Measurements from ENCODE around the gene BIRC5.

Gene BIRC5

DNA sequence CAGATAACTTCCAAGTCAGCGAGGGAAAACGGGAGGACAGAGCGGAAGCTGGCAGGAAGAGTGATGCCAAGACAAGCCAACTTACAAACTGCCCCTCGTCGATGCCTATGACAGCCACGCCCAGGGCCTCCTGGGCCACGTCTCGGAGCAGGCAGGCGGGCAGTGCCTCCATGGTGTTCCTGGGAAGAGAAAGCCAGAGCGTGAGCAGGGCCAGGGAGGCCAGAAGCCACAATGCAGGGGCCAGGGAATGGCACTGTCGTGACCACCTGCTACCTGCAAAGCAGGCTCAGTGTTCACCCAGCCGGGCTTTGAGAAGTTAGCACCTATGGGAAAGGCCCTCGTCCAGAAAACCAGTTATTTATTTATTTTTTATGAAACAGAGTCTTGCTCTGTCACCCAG lies 31.5 kb upstream of the BIRC5 start:
- H3K9ac ChIP-seq, result no peak overlapping the region; the same call in 1 of the 2 replicates
- H3K4me3 ChIP-seq, result no peak overlapping the region
- H3K36me3 ChIP-seq, result peaks cover 77% of the 10 kb centered on the region

DNA sequence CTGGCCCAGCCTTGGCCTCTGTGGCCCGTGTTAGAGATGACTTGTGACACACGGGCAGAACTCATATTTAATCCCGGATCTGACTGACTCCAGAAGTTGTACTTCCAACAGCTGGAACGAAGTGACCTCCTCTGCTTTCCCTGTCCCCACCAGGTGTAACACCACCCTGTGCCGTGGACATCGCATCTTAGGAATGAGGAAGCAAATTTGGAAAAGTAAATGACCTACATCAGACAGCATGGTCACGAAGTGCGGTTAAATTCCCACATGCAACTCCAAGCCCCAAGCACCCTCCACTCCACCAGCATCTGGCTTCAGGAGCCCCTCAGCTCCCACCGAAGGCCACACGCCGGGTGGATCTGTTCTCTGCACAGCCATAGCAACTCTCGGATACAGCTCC lies 30.1 kb upstream of the BIRC5 start:
- Histone ChIP-seq H3K4me2 (peak overlapping the region; percentile 86; the same call in 1 of the 2 replicates), H3K9me3 (no peaks in the 10 kb centered on the region), H3K4me1 (peaks cover 88% of the 10 kb centered on the region), H3K9ac (peak overlapping the region; percentile 46; the same call in 1 of the 2 replicates), H3K27ac (0 out of 2 replicates have a peak overlapping the region, but pooled peaks have one; percentile 38), H4K20me1 (no peaks in the 10 kb centered on the region), H3K4me3 (no peak overlapping the region), H3K36me3 (peaks cover 64% of the 10 kb centered on the region), H3K27me3 (no peaks in the 10 kb centered on the region)
- TF ChIP-seq Cebpa-rat (IDR thresholded peaks at IDR 0.05), result no peak

More for the DNA sequence above, 31.5 kb upstream of the BIRC5 start:
- Histone ChIP-seq H3K4me1 (peaks cover 76% of the 10 kb centered on the region), H3K27me3 (no peaks in the 10 kb centered on the region), H4K20me1 (no peaks in the 10 kb centered on the region), H3K4me2 (no peak overlapping the region), H3K27ac (no peak overlapping the region), H3K9me3 (no peaks in the 10 kb centered on the region)
- no peak for TF ChIP-seq Cebpa-rat (IDR thresholded peaks at IDR 0.05)

DNA sequence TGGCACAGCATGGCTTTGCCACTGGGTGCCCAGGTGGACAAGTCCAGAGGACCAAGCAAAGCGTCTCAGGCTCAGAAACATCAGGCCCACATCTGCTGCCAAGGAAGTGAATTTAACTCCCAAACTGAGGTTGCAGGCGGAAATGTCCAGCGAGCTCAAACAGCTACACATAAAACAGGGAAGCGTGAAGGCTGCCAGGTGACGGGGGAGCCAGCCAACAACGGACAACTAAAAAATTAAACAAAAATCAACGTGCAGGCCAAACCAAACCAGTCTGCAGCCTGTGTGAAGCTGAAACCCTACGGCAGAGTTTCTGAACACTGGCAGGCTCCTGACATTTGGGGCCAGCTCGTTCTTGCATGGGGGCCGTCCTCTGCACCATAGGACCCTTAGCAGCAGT lies 29.7 kb upstream of the BIRC5 start:
- no peaks in the 10 kb centered on the region for H3K9me3 ChIP-seq
- no peaks in the 10 kb centered on the region for H3K27me3 ChIP-seq
- peaks cover 88% of the 10 kb centered on the region for H3K4me1 ChIP-seq
- no peak overlapping the region for H3K27ac ChIP-seq
- peaks cover 63% of the 10 kb centered on the region for H3K36me3 ChIP-seq
- peak overlapping the region; percentile 86 for H3K4me2 ChIP-seq
- no peak overlapping the region for H3K4me3 ChIP-seq
- H3K9ac ChIP-seq, result peak overlapping the region; percentile 46; the same call in 1 of the 2 replicates
- no peak for TF ChIP-seq Cebpa-rat (IDR thresholded peaks at IDR 0.05)
- no peaks in the 10 kb centered on the region for H4K20me1 ChIP-seq

DNA sequence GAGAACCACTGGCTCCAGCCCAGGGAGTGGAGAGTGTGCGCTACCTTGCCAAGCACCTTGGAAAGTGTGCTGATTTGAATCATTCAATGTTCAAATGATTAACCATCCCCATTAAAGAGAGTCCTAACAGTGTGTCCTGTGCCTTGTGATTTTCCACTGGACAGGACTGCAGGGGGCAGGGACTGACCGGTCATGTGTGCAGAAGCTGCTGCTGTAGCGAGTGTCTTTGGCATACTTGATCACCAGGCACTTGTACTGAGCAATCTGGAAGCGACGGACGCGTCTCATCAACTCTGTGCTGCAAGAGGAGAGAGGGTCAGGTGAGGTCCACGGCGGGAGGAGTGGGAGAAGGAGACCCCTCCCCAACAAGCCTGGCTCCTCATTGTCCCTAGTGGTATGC lies 29.2 kb upstream of the BIRC5 start:
- Histone ChIP-seq H3K36me3 (peaks cover 63% of the 10 kb centered on the region), H4K20me1 (no peaks in the 10 kb centered on the region), H3K27me3 (no peaks in the 10 kb centered on the region), H3K9ac (peak overlapping the region; percentile 84; the same call in 1 of the 2 replicates), H3K4me1 (peaks cover 88% of the 10 kb centered on the region), H3K9me3 (no peaks in the 10 kb centered on the region), H3K27ac (no peak overlapping the region), H3K4me2 (peak overlapping the region; percentile 86), H3K4me3 (no peak overlapping the region)
- TF ChIP-seq Cebpa-rat (IDR thresholded peaks at IDR 0.05), result no peak

DNA sequence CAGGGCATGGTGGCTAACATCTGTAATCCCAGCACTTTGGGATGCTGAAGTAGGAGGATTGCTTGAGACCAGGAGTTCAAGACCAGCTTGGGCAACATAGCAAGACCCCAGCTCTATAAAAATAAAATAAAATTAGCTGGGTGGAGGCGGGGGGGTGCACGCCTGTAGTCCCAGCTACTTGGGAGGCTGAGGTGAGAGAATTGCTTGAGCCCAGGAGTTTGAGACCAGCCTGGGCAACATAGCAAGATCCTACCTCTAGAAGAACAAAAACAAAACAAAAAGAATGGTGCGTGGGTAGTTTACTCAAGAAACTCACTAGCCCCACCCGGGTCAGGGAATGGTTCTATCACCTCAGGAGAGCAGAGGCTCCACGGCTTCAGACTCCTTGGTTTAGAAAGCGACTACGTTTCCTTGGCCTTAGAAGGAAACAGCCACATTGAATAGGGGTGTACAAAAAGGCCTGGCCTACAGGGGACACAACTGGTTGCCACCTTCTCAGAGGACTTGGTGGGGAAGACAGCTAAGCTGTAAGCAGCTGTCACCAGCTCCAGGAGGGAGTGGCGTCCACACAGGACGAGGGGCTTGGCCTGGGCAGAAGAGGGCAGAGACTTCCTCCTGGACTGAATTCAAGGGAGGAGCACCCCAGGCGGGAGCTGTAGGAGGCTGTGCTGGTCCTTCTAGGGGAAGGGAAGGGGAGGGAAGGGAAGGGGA lies 27.9 kb upstream of the BIRC5 start:
- H3K36me3 ChIP-seq, result peaks cover 66% of the 10 kb centered on the region
- H3K4me1 ChIP-seq, result peaks cover 88% of the 10 kb centered on the region
- H3K27ac ChIP-seq, result no peak overlapping the region
- no peak for TF ChIP-seq Cebpa-rat (IDR thresholded peaks at IDR 0.05)
- peak overlapping the region; percentile 74 for H3K4me3 ChIP-seq
- peak overlapping the region; percentile 86 for H3K4me2 ChIP-seq
- H4K20me1 ChIP-seq, result 0 out of 2 replicates have a peak, but pooled peaks cover 7% of the 10 kb centered on the region
- H3K9me3 ChIP-seq, result no peaks in the 10 kb centered on the region
- H3K27me3 ChIP-seq, result no peaks in the 10 kb centered on the region
- peak overlapping the region; percentile 84; the same call in 1 of the 2 replicates for H3K9ac ChIP-seq

DNA sequence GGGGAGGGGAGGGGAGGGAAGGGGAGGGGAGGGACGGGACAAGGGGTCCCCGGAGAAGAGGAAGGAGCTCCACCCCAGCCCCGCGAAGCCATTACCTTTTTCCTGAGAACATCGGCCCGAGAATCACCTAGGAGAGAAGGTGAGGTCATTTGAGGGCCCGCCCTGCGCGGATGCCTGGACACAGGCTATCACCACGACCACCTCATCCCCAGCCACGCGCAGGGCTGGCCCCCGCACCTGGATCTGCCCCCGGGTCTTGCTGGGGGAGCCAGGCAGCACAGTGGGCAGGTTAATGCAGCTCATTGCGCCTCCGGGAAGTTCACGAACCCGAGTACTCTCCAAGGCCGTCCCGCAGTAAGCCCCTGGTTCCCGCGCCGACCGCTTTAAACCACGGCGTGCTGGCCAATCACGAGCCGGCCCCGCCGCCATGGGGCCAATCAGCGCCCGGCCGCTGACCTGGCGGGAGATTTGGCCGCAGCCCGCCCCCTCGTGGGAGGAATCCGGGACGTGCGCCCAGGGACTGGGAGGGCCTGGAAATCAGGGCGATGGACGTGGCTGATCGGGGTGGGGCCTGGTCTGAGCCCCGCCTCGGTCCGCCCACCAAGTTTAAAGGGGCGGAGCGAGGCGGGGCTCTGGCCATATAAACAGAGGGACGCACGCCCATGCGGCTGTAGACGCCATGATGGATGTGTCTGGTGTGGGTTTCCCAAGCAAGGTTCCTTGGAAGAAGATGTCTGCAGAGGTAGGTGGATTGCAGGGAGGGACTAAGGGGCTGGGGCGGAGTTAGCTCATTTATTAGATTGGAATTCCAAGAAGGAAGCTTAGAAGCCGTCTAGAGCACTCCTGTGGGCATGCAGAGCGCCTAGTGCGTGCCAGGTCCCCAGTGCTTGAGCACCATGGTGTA lies 27.1 kb upstream of the BIRC5 start, which contains the start of the genes AFMID and TK1:
Gene AFMID (plus strand): TSS at position 671 of the 904 bp plus-strand sequence. CDS start 9 bp downstream, at position 680.
Gene TK1 (minus strand): TSS at position 361 of the 904 bp plus-strand sequence. CDS start 58 bp downstream, at position 303.
- H3K4me2 ChIP-seq, result peak within 1 kb of the TSS; percentile 86
- peak within 1 kb of the TSS; percentile 74 for H3K4me3 ChIP-seq
- H3K9me3 ChIP-seq, result no peaks in the 10 kb centered on the region
- peak within 1 kb of the TSS; percentile 84 for H3K9ac ChIP-seq
- no peak for TF ChIP-seq Cebpa-rat (IDR thresholded peaks at IDR 0.05)
- 0 out of 2 replicates have a peak, but pooled peaks cover 8% of the 10 kb centered on the region for H4K20me1 ChIP-seq
- peaks cover 84% of the 10 kb centered on the region for H3K4me1 ChIP-seq
- H3K27me3 ChIP-seq, result no peaks in the 10 kb centered on the region
- H3K36me3 ChIP-seq, result peaks cover 66% of the 10 kb centered on the region
- peak within 1 kb of the TSS; percentile 80 for H3K27ac ChIP-seq

DNA sequence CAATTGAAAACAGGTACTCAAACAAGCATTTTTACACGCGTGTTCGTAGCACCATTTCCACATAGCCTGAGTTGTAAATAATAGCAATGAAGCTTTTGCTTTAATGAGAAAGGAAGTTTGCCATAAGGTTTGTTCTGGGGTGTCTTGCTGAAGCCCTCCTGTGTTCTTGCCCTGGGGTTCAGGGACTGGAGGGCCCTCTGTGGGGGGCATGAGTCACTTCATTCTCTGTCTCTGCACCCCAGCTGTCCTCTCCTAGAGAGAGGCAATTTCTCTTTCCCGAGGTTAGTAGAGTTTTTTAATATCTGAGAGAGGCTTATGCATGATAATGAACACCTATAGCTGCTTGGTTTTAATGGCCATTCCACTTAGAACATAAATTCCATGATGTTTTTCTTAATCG lies 17.3 kb upstream of the BIRC5 start:
- Histone ChIP-seq H3K9ac (no peak overlapping the region), H3K4me2 (no peak overlapping the region)

DNA sequence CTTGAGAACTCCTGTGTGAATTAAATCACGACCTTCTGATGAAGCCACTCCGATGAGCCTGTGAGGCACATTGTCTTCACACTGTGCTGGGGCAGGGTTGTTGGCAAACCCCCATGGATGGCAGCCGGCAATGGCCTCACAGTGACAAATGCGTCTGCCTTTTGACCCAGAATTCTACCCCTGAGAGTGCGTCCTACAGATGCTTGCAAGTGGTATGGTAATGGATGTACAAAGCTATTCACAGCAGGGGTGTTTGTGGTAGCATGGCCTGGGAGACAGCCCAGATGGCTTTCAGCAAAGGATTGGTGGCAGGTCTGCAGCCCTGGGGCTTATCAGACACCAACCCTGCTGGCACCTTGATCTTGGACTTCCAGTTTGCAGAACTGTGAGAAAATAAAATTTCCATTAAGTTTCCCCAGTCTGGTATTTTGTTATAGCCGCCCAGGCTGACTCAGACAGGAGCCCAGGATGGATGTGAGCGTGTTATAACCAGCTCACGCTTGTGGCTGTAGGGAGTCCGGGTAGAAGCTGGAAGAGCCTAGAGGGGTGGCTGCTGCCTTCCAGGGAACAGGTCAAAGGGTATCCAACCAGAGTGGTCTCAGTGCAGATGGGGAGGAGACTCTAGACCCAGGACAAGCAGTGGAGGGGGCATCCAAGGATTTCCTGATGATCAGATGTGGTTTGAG lies 16.8 kb upstream of the BIRC5 start:
- H3K9ac ChIP-seq, result no peak overlapping the region
- H4K20me1 ChIP-seq, result peaks cover 10% of the 10 kb centered on the region; the same call in 1 of the 2 replicates
- H3K4me3 ChIP-seq, result no peak overlapping the region
- no peak for TF ChIP-seq Cebpa-rat (IDR thresholded peaks at IDR 0.05)
- H3K27me3 ChIP-seq, result no peaks in the 10 kb centered on the region
- H3K36me3 ChIP-seq, result peaks cover 87% of the 10 kb centered on the region
- no peaks in the 10 kb centered on the region for H3K9me3 ChIP-seq
- peak overlapping the region; percentile 35 for H3K27ac ChIP-seq
- H3K4me1 ChIP-seq, result peaks cover 44% of the 10 kb centered on the region
- H3K4me2 ChIP-seq, result 0 out of 2 replicates have a peak overlapping the region, but pooled peaks have one; percentile 50

More for the DNA sequence above, 17.3 kb upstream of the BIRC5 start:
- Histone ChIP-seq H3K27ac (no peak overlapping the region), H3K9me3 (no peaks in the 10 kb centered on the region), H3K4me3 (no peak overlapping the region), H3K27me3 (no peaks in the 10 kb centered on the region), H3K4me1 (peaks cover 50% of the 10 kb centered on the region), H3K36me3 (peaks cover 88% of the 10 kb centered on the region), H4K20me1 (peaks cover 10% of the 10 kb centered on the region; the same call in 1 of the 2 replicates)
- no peak for TF ChIP-seq Cebpa-rat (IDR thresholded peaks at IDR 0.05)

DNA sequence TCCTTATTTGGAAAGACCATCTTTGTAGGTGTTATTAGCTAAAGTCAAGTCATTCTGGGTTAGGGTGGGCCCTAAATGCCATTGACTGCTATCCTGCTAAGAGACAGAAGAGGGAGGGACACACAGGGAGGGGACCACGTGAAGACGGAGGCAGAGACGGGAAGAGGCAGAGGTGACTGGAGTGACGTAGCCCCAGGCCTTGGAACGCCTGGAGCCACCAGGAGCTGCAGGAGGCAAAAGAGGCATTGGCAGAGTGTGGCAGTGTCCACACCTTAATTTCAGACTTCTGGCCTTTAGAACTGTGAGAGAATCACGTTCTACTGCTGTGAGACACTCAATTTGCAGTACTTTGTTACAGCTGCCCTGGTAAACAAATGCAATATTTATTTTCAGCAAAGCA lies 13.6 kb upstream of the BIRC5 start:
- H3K4me3 ChIP-seq, result no peak overlapping the region
- H3K27ac ChIP-seq, result no peak overlapping the region
- no peak for TF ChIP-seq Cebpa-rat (IDR thresholded peaks at IDR 0.05)
- no peak overlapping the region for H3K4me2 ChIP-seq
- H3K4me1 ChIP-seq, result peaks cover 30% of the 10 kb centered on the region
- peaks cover 87% of the 10 kb centered on the region for H3K36me3 ChIP-seq
- H3K27me3 ChIP-seq, result no peaks in the 10 kb centered on the region
- no peak overlapping the region for H3K9ac ChIP-seq
- H3K9me3 ChIP-seq, result no peaks in the 10 kb centered on the region
- H4K20me1 ChIP-seq, result 0 out of 2 replicates have a peak, but pooled peaks cover 17% of the 10 kb centered on the region

All from BLaER1 (cell line).